ENCODE data around the gene FOXO4.

FOXO4 gene

GRCh38 chrX:71098951-71099506, 3.4 kb downstream of the FOXO4 start:
- peaks cover 34% of the 10 kb centered on the region for H3K4me1 ChIP-seq (ENCODE audit: control insufficient read depth, insufficient read depth, low read length, poor library complexity, severe bottlenecking)

GRCh38 chrX:71099736-71100135, 4.1 kb downstream of the FOXO4 start:
- Histone ChIP-seq H3K36me3 (ENCODE audit: control insufficient read depth, insufficient read depth, low read length) (no peaks in the 10 kb centered on the region), H3K4me1 (ENCODE audit: control insufficient read depth, insufficient read depth, low read length, poor library complexity, severe bottlenecking) (peaks cover 41% of the 10 kb centered on the region), H3K4me3 (ENCODE audit: insufficient read depth, low read depth, low read length, poor library complexity, severe bottlenecking) (no peak overlapping the region), H3K9me3 (ENCODE audit: control insufficient read depth, low read length) (no peaks in the 10 kb centered on the region), H3K27me3 (replicated peaks; ENCODE audit: control insufficient read depth, insufficient read depth, low read length, poor library complexity, severe bottlenecking) (no peaks in the 10 kb centered on the region), H3K27ac (ENCODE audit: insufficient read depth, low read length, poor library complexity, severe bottlenecking) (no peak overlapping the region)
- no peak for DNase-seq

More at GRCh38 chrX:71098951-71099506, 3.4 kb downstream of the FOXO4 start:
- DNase-seq = no peak
- H3K4me3 ChIP-seq (ENCODE audit: insufficient read depth, low read depth, low read length, poor library complexity, severe bottlenecking) = no peak overlapping the region
- no peaks in the 10 kb centered on the region for H3K36me3 ChIP-seq (ENCODE audit: control insufficient read depth, insufficient read depth, low read length)
- no peaks in the 10 kb centered on the region for H3K9me3 ChIP-seq (ENCODE audit: control insufficient read depth, low read length)
- no peak overlapping the region for H3K27ac ChIP-seq (ENCODE audit: insufficient read depth, low read length, poor library complexity, severe bottlenecking)
- H3K27me3 ChIP-seq (replicated peaks; ENCODE audit: control insufficient read depth, insufficient read depth, low read length, poor library complexity, severe bottlenecking) = no peaks in the 10 kb centered on the region

GRCh38 chrX:71100581-71101505, 5.2 kb downstream of the FOXO4 start:
- H3K4me1 ChIP-seq (ENCODE audit: control insufficient read depth, insufficient read depth, low read length, poor library complexity, severe bottlenecking) = peaks cover 47% of the 10 kb centered on the region

GRCh38 chrX:71102292-71102691, 6.6 kb downstream of the FOXO4 start:
- H3K36me3 ChIP-seq (ENCODE audit: control insufficient read depth, insufficient read depth, low read length) = no peaks in the 10 kb centered on the region
- peaks cover 49% of the 10 kb centered on the region for H3K4me1 ChIP-seq (ENCODE audit: control insufficient read depth, insufficient read depth, low read length, poor library complexity, severe bottlenecking)
- no peak for DNase-seq
- no peaks in the 10 kb centered on the region for H3K27me3 ChIP-seq (replicated peaks; ENCODE audit: control insufficient read depth, insufficient read depth, low read length, poor library complexity, severe bottlenecking)
- no peak overlapping the region for H3K4me3 ChIP-seq (ENCODE audit: insufficient read depth, low read depth, low read length, poor library complexity, severe bottlenecking)
- no peaks in the 10 kb centered on the region for H3K9me3 ChIP-seq (ENCODE audit: control insufficient read depth, low read length)
- peak overlapping the region; percentile 73 for H3K27ac ChIP-seq (ENCODE audit: insufficient read depth, low read length, poor library complexity, severe bottlenecking)

More at GRCh38 chrX:71100581-71101505, 5.2 kb downstream of the FOXO4 start:
- no peaks in the 10 kb centered on the region for H3K36me3 ChIP-seq (ENCODE audit: control insufficient read depth, insufficient read depth, low read length)
- H3K4me3 ChIP-seq (ENCODE audit: insufficient read depth, low read depth, low read length, poor library complexity, severe bottlenecking) = no peak overlapping the region
- no peak for DNase-seq
- H3K27ac ChIP-seq (ENCODE audit: insufficient read depth, low read length, poor library complexity, severe bottlenecking) = no peak overlapping the region
- H3K9me3 ChIP-seq (ENCODE audit: control insufficient read depth, low read length) = no peaks in the 10 kb centered on the region
- H3K27me3 ChIP-seq (replicated peaks; ENCODE audit: control insufficient read depth, insufficient read depth, low read length, poor library complexity, severe bottlenecking) = no peaks in the 10 kb centered on the region

GRCh38 chrX:71103110-71103983, 7.7 kb downstream of the FOXO4 start:
- peaks cover 56% of the 10 kb centered on the region for H3K4me1 ChIP-seq (ENCODE audit: control insufficient read depth, insufficient read depth, low read length, poor library complexity, severe bottlenecking)
- H3K4me3 ChIP-seq (ENCODE audit: insufficient read depth, low read depth, low read length, poor library complexity, severe bottlenecking) = peak overlapping the region; percentile 29
- no peaks in the 10 kb centered on the region for H3K27me3 ChIP-seq (replicated peaks; ENCODE audit: control insufficient read depth, insufficient read depth, low read length, poor library complexity, severe bottlenecking)
- DNase-seq = peak; percentile 25 to 51 (median 39)
- H3K9me3 ChIP-seq (ENCODE audit: control insufficient read depth, low read length) = no peaks in the 10 kb centered on the region
- H3K36me3 ChIP-seq (ENCODE audit: control insufficient read depth, insufficient read depth, low read length) = peaks cover 7% of the 10 kb centered on the region
- peak overlapping the region; percentile 73 for H3K27ac ChIP-seq (ENCODE audit: insufficient read depth, low read length, poor library complexity, severe bottlenecking)

GRCh38 chrX:71105628-71106027, 10.0 kb downstream of the FOXO4 start:
- Histone ChIP-seq H3K4me1 (ENCODE audit: control insufficient read depth, insufficient read depth, low read length, poor library complexity, severe bottlenecking) (peaks cover 61% of the 10 kb centered on the region), H3K27me3 (replicated peaks; ENCODE audit: control insufficient read depth, insufficient read depth, low read length, poor library complexity, severe bottlenecking) (no peaks in the 10 kb centered on the region), H3K4me3 (ENCODE audit: insufficient read depth, low read depth, low read length, poor library complexity, severe bottlenecking) (no peak overlapping the region), H3K9me3 (ENCODE audit: control insufficient read depth, low read length) (no peaks in the 10 kb centered on the region), H3K27ac (ENCODE audit: insufficient read depth, low read length, poor library complexity, severe bottlenecking) (peak overlapping the region; percentile 60), H3K36me3 (ENCODE audit: control insufficient read depth, insufficient read depth, low read length) (peaks cover 13% of the 10 kb centered on the region)
- no peak for DNase-seq

GRCh38 chrX:71106427-71106826, 10.8 kb downstream of the FOXO4 start, which contains the start of gene CXorf65:
Gene CXorf65, minus strand, starts transcription at chrX:71106740. Its CDS starts 184 bp downstream, at chrX:71106556.
- DNase-seq = peak in 1 of 3 donors; percentile 19
- Histone ChIP-seq H3K9me3 (ENCODE audit: control insufficient read depth, low read length) (no peaks in the 10 kb centered on the region), H3K36me3 (ENCODE audit: control insufficient read depth, insufficient read depth, low read length) (peaks cover 13% of the 10 kb centered on the region), H3K27me3 (replicated peaks; ENCODE audit: control insufficient read depth, insufficient read depth, low read length, poor library complexity, severe bottlenecking) (no peaks in the 10 kb centered on the region), H3K27ac (ENCODE audit: insufficient read depth, low read length, poor library complexity, severe bottlenecking) (peak within 1 kb of the TSS; percentile 96), H3K4me3 (ENCODE audit: insufficient read depth, low read depth, low read length, poor library complexity, severe bottlenecking) (no peak within 1 kb of the TSS), H3K4me1 (ENCODE audit: control insufficient read depth, insufficient read depth, low read length, poor library complexity, severe bottlenecking) (peaks cover 64% of the 10 kb centered on the region)

- Histone ChIP-seq H3K27ac (ENCODE audit: insufficient read depth, low read length, poor library complexity, severe bottlenecking) (peak overlapping the region; percentile 96), H3K4me1 (ENCODE audit: control insufficient read depth, insufficient read depth, low read length, poor library complexity, severe bottlenecking) (peaks cover 65% of the 10 kb centered on the region), H3K27me3 (replicated peaks; ENCODE audit: control insufficient read depth, insufficient read depth, low read length, poor library complexity, severe bottlenecking) (no peaks in the 10 kb centered on the region), H3K36me3 (ENCODE audit: control insufficient read depth, insufficient read depth, low read length) (peaks cover 13% of the 10 kb centered on the region), H3K9me3 (ENCODE audit: control insufficient read depth, low read length) (no peaks in the 10 kb centered on the region), H3K4me3 (ENCODE audit: insufficient read depth, low read depth, low read length, poor library complexity, severe bottlenecking) (no peak overlapping the region)
- no peak for DNase-seq
Measured at GRCh38 chrX:71107245-71107644, 11.6 kb downstream of the FOXO4 start.

GRCh38 chrX:71107762-71108360, 12.2 kb downstream of the FOXO4 start:
- Histone ChIP-seq H3K4me1 (ENCODE audit: control insufficient read depth, insufficient read depth, low read length, poor library complexity, severe bottlenecking) (peaks cover 67% of the 10 kb centered on the region), H3K4me3 (ENCODE audit: insufficient read depth, low read depth, low read length, poor library complexity, severe bottlenecking) (peak overlapping the region; percentile 61), H3K36me3 (ENCODE audit: control insufficient read depth, insufficient read depth, low read length) (peaks cover 13% of the 10 kb centered on the region), H3K9me3 (ENCODE audit: control insufficient read depth, low read length) (no peaks in the 10 kb centered on the region), H3K27ac (ENCODE audit: insufficient read depth, low read length, poor library complexity, severe bottlenecking) (peak overlapping the region; percentile 96), H3K27me3 (replicated peaks; ENCODE audit: control insufficient read depth, insufficient read depth, low read length, poor library complexity, severe bottlenecking) (no peaks in the 10 kb centered on the region)
- DNase-seq = peak in 2 of 3 donors; percentile 18 to 34

Measured in effector memory CD4-positive, alpha-beta T cell (primary cell).